ENCODE measurements around the gene SERTM2.

- no peak for TF ChIP-seq RFX5 (IDR thresholded peaks at IDR 0.05; ENCODE audit: low read depth, low read length)
- peak; percentile 30; the same call in 1 of the 2 replicates for TF ChIP-seq CTCF (conservative IDR thresholded peaks at IDR 0.05; ENCODE audit: low read depth, low read length)
- TF ChIP-seq POLR2A (IDR thresholded peaks at IDR 0.05; ENCODE audit: low read depth, low read length) = no peak
- no peak for TF ChIP-seq MXI1 (IDR thresholded peaks at IDR 0.05; ENCODE audit: borderline replicate concordance, low read depth, low read length)
Measured at GRCh38 chrX:111568354-111568753, 56.9 kb downstream of the SERTM2 start.

Data from IMR-90 (cell line).